G401 (cell line): ENCODE measurements around the gene RAD50. TPM values are rescaled to one million over a fixed set of nuclear protein-coding genes. Genes with fewer than 3 reads are reported as not detected.
"Not testable (repeated sequence)": the region's sequence is repeated elsewhere in the genome, so short reads cannot be mapped to it uniquely, and the experiment has no call there.

Source experiments
- DNase-seq: peaks from one replicate; pipeline ENCODE4 v3.0.0-alpha.2; 2015; ENCODE audit warnings: low spot score
- in situ Hi-C: cut with HindIII; loops from 2 replicates; pipeline ENCODE4 v1.10.0; 2016; ENCODE audit warnings: low sequenced_read_pairs, mixed read lengths
- total RNA-seq: library from RNA; depleted of rRNA; stranded (reverse); fragments of >200 nt; shearing (Covaris generic); gene quantifications from 2 replicates; pipeline ENCODE4 v1.2.3, GENCODE V29; 2014

The RAD50 gene
- total RNA-seq, 1 experiment from 2014 or later: 39.4 TPM

DNA sequence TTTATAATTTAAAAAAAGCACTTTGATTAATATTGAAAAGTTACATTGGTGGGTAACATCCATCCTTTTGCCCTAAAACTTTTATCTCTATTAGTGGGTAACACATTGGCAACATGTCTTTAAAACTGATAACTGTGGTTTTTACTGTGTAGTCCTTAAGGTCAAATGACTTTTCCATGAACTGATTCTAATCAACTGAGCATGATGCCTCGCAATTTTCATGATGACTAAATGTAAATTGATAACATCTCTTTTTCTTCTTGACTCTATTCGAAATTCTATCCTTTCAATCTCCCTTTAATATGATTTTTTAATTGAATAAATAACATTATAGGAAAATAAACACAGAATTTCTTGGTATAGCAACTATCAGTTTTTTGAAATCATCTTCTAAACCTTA, 7.2 kb upstream of the RAD50 start:
- in situ Hi-C loops: no loop called here
- DNase-seq: no peak

DNA sequence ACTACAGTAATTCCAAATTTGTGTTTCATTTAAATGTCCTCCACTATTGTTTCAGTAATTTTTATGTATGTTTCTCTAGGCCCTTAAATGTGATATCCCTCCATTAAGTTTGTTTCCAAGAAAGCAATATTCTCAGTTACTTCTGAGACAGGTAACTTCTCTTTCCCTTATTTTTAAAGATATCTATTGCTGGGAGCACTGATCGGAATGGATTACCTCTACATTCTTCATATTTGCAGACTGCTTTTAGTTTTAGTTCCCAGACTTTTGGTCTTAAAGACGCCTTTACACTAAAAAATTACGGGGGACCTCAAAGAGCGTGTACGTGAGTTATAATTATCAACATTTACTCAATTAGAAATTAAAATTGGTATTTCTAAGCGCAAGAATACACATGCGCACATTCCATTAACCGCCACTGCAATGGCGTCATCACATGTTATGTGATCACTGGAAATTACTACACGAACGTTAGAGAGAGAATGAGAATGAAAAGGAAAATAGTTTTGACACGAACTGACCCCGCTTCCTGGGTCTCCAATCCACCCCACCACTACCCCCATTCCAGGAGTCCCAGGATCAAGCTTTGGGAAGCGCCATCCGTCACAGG, 519 bp upstream of the RAD50 start:
- in situ Hi-C loops: no loop called here
- no peak for DNase-seq

DNA sequence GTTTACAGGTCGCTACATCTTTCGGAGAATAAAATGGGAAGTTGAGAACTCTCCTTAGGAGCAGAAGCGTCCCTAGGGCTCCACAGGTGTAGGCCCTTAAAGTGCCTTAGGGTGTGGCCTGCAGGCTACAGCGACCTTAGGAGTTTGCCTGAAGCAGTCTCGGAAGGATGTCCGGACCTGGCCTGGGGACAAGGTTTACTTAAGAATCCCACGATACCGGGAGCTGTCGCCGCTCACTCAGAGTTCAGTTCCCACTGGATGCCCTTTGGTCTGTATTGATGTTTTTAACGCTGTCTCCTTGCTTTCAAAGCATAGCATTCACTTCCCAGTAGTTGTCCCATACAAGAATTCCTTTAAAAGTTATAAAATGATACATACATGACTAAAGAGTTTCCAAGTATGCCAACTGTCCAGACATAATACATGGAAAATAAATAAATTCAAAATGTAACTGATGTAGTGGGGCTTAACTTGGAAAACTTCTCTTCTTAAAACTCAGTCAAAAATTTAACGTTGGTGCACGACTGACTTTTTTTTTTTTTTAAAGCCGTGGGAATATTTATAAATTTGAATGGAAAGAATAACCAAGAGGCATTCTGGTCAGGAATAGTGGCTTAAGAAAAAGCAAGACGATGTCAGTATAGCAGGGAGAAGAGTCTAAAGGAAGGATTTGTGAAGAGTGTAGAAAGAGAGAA, 848 bp downstream of the RAD50 start:
- in situ Hi-C loops: no loop called here

DNA sequence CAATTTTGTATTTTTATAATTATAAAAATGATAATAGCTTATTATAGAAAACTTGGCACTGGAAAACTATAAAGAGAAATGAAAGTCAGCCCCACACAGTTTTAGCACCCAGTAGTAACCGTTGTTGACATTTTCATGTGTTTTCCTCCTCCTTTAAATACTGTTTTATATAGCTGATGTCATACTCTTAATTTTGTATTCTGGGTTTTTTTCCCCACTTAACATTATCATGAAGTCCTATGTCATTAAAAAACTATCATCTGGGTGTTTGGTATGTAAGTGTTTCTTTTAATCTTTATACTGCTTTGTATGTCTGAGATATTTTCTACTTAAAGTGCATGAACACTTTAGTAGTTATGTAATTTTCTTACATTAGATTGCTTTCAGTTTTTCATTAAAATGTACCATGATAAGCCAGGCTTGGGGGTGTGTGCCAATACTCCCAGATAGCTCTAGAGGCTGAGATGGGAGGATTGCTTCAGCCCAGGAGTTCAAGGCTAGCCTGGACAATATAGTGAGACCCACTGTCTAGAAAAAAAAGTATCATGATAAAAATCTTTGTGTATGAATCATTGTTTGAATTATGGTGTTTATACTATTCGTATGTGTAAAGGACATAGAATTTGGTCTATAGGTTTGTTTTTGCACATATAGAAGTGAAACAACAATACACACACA, 2.7 kb downstream of the RAD50 start:
- in situ Hi-C loops: no loop called here
- no peak for DNase-seq

More for the DNA sequence above, 848 bp downstream of the RAD50 start:
- peak; percentile 53 for DNase-seq

DNA sequence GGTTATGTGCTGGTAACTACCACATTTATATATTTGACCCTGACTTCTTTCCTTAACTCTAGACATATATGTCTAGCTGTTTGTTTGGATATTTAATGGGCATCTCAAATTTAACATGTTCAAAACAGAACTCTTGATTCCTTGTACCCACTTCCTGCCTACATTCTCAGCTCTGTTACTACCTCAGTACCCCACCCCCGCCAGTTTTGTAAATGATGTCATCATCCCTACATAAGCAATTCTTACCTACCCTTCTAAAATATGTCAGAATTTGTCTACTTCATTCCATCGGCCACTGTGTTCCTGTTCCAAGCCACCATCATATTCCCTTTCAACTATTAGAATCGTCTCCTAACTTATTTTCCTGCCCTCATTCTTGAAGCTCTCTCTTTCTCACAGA, 4.8 kb downstream of the RAD50 start:
- in situ Hi-C loops: no loop called here
- no peak for DNase-seq

DNA sequence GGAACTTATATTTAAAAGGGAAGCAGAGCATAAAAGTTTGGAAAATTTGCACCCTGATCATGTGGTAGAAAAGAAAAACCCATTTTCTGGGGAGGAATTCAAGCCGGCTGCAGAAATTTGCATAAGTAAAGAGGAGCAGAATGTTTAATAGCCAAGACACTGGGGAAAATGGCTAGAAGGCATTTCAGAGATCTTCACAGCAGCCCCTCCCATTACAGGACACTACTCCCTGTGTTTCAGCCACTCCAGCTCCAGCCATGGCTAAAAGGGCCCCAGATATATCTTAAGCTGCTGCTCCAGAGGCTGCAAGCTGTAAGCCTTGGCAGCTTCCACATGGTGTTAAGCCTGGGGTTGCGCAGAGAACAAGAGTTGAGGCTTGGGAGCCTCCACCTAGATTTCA, 7.8 kb downstream of the RAD50 start:
- DNase-seq, in situ Hi-C loops: not testable (repeated sequence)

DNA sequence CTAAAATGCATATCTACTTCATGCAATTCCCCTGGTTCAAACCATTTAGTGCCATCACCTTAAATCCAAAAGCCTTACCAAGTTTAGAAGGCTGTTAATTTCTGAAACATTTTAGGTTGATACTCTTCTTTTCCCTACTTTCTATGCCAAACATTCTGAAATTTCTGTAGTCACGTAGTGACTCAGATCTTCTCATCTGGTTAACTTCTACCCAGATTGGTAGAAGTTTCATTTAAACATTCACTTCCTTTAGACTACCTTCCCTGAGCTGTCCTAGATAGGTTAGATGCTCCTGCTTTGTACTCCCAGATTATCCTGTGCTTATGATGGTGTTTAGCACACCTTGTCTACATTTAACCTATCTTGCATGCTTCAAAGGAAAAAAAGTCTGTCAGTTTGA, 9.9 kb downstream of the RAD50 start:
- in situ Hi-C loops: no loop called here
- no peak for DNase-seq

DNA sequence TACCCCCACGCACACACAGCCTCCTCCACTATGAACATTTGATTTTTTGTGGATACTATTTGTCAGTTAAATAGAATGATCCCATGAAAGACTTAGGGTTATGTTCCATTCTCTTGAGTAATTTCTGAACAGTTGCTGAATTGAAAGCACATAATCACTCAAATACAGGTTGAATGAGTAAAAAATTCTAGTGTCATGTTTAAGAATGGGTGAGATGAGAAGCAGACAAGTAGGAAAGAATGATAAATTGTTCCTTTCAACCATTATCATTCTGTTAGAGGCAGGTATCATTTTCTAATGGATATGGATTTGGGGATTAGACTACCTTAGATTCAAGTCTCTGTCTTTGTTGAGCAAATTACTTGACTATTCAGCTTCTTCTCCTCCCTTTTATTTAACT, 19.3 kb downstream of the RAD50 start:
- DNase-seq: no peak
- in situ Hi-C loops: no loop called here

DNA sequence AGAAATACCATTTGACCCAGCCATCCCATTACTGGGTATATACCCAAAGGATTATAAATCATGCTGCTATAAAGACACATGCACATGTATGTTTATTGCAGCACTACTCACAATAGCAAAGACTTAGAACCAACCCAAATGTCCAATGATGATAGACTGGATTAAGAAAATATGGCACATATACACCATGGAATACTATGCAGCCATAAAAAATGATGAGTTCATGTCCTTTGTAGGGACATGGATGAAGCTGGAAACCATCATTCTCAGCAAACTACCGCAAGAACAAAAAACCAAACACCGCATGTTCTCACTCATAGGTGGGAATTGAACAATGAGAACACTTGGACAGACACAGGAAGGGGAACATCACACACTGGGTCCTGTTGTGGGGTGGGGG, 27.8 kb downstream of the RAD50 start:
- DNase-seq, in situ Hi-C loops: not testable (repeated sequence)

DNA sequence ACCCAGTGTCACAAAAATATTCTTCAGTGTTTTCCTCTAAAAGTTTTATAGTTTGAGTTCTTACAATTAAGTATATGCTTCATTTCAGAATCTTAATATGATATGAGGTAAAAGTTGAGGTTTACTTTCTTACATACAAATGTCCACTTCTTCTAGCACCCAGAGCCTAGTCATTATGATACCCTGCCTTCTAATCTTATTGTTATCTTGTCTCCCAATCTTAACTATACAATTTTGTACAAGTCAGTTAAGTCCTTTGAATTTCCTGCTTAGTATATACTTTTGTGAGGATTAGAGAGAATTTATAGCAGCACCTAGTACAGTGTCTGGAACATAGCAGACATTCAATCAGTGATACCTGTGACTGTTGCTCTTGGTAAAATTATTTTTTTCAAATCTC, 29.3 kb downstream of the RAD50 start:
- in situ Hi-C loops: no loop called here
- no peak for DNase-seq

DNA sequence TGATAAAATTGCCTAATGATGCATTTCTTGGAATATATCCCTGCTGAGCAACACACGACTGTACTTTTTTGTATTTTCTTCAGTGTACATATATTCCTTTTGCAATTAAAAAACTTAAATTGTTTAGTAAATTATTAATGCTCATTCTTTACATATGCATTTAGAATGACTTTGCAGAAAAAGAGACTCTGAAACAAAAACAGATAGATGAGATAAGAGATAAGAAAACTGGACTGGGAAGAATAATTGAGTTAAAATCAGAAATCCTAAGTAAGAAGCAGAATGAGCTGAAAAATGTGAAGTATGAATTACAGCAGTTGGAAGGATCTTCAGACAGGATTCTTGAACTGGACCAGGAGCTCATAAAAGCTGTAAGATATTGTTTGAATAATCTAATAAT, 32.7 kb downstream of the RAD50 start:
- in situ Hi-C loops: no loop called here
- DNase-seq: no peak

DNA sequence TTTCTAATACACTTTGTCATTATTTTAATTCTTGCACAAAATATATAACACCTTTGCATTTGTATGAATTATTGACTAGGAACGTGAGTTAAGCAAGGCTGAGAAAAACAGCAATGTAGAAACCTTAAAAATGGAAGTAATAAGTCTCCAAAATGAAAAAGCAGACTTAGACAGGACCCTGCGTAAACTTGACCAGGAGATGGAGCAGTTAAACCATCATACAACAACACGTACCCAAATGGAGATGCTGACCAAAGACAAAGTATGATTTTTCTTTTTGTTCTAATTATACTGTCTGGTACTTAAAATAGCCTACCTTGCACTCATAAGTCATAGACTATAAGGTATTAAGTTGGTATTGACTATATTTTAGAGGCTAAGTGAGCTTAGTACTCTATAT, 34.4 kb downstream of the RAD50 start:
- in situ Hi-C loops: no loop called here
- peak; percentile 29 for DNase-seq

DNA sequence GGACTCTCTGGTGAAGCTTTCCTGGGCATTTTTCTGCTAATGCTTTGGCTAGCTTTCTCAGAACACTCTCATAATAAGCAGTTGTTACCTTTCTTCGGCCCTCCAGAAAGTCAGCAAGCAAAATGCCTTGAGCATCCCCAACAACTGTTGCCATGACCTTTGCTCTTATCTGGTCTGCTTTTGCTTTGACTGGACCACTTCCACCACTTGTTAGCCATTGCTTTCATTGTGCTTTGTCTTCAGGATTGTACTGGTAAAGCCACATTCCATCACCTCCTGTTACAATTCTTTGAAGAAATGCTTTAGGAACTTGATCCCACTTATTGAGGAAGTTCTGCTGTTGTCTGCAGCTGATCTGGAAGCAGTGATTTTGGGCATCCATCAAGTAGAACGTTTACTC, 35.7 kb downstream of the RAD50 start:
- no peak for DNase-seq
- in situ Hi-C loops: no loop called here

DNA sequence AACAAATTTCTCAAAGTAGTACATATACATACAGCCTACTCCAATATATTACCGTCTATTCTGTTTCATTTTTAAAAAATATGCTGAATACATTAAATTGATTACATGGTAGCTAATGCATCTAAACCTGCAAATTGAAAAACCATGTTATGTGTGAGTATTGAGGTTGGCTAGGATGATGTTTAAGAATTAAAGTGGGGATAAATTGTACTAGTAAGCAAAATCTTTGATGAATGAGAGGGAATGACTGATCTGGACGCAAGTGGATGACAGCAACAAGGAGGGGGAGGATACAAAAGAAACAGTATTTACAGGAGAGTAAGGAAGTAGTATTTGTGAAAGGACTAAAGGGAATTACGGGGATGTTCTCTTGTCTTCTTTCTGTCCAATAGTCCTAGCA, 37.4 kb downstream of the RAD50 start:
- in situ Hi-C loops: no loop called here
- no peak for DNase-seq

DNA sequence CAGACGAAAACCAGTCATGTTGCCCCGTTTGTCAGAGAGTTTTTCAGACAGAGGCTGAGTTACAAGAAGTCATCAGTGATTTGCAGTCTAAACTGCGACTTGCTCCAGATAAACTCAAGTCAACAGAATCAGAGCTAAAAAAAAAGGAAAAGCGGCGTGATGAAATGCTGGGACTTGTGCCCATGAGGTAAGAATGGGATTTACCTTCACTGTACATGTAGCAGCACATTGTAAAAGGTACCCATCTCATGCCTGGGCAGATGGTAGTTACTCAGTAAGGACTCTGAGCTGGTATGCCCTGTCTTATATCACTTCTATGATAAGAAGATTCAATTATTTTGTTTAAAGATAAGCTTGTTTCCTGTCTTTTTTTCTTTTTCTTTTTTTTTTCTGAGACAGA, 38.8 kb downstream of the RAD50 start:
- in situ Hi-C loops: no loop called here
- DNase-seq: no peak

DNA sequence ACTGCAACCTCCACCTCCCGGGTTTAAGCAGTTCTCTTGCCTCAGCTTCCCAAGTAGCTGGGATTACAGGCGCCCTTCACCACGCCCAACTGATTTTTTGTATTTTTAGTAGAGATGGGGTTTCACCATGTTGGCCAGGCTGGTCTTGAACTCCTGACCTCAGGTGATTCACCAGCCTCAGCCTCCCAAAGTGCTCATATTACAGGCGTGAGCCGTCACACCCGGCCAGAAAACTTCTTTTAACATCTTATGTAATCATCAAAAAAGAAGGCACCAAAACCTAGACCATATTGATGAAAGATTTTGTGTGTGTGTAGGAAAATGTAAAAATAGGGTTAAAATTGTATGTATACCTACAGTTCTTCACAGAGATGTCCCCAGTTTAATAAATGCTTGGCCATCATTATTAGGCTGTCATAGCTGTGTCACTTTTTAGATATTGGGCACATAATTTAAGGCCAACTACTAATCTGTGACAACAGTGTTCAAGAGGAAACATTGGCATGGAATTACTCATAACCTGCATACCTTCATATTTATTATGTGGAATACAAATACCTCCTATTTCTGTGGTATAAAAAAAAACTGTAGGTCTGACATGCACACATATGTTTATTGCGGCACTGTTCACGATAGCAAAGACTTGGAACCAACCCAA, 44.4 kb downstream of the RAD50 start:
- DNase-seq: no peak
- in situ Hi-C loops: no loop called here

DNA sequence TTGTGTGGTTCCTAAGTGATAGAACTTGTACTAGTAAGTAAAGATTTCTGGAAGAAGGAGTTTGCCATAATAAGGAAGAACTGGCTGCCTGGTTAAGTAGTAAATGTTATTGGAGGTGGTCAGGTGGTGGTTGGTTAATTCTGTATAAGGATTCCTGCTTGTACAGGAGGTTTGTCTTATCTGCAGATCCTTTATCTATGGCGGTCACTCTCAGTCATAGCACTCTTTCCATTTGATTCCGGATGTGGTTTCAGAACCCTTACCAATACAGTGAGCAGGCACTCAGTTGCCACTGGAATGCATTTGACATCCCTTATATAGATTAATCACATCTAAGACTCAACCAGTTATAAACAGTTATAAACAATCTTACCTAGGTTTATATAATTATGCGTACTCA, 50.3 kb downstream of the RAD50 start:
- in situ Hi-C loops: no loop called here
- DNase-seq: no peak

DNA sequence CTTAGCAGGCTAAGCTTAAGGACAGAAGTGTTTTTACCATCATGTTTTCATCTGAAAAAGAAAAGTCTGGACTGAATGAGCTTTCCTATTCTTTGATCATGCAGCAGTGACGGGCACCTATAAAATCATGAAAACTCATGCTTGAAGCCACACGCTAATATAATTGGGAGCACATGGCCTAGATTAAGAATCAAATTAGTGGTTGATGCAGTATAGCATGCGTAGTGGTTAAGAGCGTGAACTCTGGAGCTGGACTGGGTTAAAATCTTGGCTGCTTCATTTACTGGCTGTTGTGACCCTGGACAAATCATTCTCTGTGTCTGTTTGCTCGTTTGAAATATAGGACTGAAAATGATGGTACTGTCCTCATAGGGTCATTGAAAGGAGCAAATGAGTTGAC, 51.3 kb downstream of the RAD50 start:
- in situ Hi-C loops: no loop called here
- no peak for DNase-seq

DNA sequence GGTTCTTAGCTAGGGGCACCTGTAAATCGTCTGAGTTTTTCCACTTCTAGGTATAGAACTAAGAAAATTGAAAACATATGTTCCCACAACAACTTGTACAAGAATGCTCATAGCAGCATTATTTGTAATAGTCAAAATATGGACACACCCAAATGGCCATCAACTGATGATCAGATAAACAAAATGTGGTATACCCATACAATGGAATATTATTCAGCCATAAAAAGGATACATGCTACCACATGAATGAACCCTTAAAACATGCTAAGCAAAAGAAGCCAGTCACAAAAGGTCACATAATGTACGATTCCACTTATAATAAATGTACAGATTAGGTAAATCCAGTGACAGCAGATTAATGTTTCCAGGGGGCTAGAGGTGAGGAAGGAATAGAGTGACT, 55.2 kb downstream of the RAD50 start:
- no peak for DNase-seq
- in situ Hi-C loops: no loop called here

DNA sequence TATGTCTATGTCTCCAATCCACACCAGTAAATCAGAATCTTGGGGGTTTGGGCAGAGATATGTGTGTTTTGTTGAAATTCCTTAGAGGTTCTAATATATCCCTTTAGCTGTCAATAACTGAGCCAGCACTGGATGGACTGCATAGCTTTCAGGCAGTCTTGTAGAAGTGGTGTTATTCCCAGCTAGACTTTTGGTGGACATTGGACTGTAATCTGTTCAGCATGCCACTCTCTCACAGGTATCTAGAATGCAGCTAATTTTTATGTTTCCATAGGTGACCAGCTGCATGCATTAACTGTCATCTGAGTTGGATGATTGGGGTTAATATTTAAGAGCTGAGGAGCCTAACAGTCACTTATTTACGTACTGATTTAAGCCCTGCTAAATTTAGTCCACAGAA, 56.1 kb downstream of the RAD50 start:
- no peak for DNase-seq
- in situ Hi-C loops: no loop called here
